Stomach (tissue), 4 donors: ENCODE data around the gene PLCG1.

Experiments
- CTCF ChIP-seq, 7 experiments: fragments of 450-650 bp in 4 of 7; fragments of 200-600 bp in 3 of 7; sonication (generic) in 3 of 7; IDR thresholded peaks; one replicate each; pipeline ENCODE4 v1.5.1; 2016 to 2019; ENCODE audit warnings: antibody characterized with exemption in 7 of 7, control low read depth in 2 of 7, mild to moderate bottlenecking in 1 of 7
- POLR2A ChIP-seq, 4 donors: fragments of 450-650 bp; IDR thresholded peaks; one replicate each; pipeline ENCODE4 v1.6.1; 2016; ENCODE audit warnings: antibody characterized with exemption in 4 of 4, control low read depth in 2 of 4, mild to moderate bottlenecking in 1 of 4, moderate library complexity in 1 of 4

- no peak for TF ChIP-seq POLR2A (IDR thresholded peaks at IDR 0.05)
- no peak for TF ChIP-seq CTCF (IDR thresholded peaks at IDR 0.05)
These were observed 42.8 kb upstream of the PLCG1 start for GRCh38 chr20:41094353-41095055.
